CD4-positive, alpha-beta T cell treated with Interleukin-21 for 1 hour (primary cell): ENCODE data around the gene SBK2.
A peak's percentile ranks its signal among the peaks of the same experiment; 100 is the strongest.

ENCODE experiments used
- DNase-seq: peaks from one replicate; pipeline ENCODE4 v3.0.0-alpha.2; 2020

Gene SBK2

DNA sequence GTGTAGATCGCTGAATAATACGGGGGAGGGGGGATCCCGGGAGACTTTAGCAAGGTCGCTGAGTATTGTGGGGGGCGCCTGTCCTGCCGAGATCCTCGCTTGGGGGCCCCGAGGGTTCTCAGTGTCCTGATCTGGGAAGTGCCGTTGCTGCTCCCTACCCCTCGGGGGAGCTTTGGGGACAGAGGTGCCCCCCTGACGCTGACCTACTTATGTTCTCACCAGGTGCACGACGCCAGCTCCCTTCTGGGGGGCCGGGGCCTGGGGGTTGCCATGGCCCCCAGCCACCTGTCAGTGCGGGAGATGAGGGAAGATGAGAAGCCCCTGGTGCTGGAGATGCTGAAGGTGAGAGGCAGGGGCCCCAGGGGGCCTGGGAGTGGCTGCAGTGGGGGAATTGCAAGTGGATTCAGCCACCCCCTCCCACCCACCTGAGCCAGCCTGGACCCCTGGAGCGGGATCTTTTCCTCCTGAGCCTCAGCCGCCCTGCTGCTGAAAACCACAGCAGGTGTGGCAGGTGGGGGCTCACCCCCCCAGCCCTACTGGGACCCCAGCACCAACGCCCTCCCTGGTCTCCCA, 51.4 kb downstream of the SBK2 start:
- no peak for DNase-seq

DNA sequence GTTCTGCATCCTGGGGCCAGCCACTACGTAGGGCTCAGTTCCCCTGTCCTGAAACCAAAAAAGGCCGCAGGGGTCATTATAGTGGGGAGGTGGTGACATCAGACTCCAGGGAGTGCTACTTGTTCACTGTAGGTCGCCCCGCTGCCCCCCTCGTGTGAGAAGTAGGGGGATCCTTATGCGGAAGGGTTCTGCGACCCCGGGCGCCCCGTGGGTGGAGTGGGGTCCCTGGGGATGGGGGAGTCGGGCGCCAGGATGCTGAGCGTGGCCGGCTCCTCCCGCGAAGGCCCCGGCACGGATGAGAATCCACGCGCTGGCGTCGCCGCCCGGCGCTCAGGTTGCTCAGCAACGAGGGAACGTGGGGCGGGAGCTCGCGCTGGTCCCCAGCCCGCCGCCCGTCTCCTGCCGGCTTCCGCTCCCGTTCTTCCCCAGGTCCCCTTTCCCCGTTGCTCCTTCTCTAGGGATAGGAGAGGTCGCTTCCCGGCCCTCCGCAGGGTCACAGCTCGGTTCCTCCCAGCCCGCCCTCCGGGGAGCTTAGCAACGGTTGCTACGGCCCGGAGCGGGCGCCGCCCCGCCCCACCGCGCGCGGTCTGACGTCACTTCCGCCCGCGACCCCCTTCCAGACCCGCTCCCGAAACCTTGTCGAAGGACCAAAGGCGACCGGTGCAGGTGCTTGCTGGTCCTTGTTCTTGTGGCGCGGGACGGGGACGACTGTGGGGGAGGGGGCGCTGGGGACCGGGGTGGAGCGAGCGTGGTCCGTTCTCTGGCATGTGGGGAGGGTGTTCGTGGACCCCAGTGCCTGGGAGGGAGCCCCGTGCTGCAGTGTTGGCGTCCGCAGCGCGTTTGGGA, 52.1 kb downstream of the SBK2 start, which contains the start of gene NAT14:
NAT14 (plus strand) TSS at position 596 of the 846 bp plus-strand sequence. CDS start 521 bp downstream, outside the sequence.
- DNase-seq = peak; percentile 72

DNA sequence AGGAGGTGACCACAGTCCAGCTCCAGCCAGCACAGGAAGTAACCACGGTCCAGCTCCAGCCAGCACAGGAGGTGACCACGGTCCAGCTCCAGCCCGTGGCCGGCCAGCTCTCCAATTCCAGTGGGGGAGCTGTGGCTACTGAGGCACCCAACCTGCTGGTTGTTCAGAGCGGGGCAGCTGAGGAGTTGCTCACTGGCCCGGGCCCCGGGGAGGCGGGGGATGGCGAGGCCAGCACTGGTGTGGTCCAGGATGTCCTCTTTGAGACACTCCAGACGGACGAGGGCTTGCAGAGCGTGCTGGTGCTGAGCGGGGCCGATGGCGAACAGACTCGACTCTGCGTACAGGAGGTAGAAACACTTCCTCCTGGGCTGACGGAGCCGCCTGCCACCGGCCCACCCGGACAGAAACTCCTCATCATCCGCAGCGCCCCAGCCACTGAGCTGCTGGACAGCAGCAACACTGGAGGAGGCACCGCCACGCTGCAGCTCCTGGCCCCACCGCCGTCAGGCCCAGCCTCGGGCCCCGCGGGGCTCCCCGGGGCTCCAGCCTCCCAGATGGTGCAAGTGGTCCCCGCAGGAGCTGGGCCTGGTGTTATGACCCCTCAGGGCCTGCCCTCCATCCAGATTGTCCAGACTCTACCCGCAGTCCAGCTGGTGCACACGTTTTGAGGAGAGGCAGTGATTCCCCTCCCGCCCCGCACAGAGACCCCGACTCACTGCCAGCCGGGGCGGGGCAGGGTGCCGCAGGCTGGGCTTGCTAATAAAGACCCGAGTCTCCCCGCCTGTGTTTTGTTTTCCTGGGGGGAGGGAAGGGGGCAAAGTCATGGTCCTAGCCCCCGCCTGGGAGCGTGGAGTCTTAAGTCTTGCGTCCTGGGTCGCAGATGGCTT, 53.0 kb downstream of the SBK2 start:
- DNase-seq = no peak

DNA sequence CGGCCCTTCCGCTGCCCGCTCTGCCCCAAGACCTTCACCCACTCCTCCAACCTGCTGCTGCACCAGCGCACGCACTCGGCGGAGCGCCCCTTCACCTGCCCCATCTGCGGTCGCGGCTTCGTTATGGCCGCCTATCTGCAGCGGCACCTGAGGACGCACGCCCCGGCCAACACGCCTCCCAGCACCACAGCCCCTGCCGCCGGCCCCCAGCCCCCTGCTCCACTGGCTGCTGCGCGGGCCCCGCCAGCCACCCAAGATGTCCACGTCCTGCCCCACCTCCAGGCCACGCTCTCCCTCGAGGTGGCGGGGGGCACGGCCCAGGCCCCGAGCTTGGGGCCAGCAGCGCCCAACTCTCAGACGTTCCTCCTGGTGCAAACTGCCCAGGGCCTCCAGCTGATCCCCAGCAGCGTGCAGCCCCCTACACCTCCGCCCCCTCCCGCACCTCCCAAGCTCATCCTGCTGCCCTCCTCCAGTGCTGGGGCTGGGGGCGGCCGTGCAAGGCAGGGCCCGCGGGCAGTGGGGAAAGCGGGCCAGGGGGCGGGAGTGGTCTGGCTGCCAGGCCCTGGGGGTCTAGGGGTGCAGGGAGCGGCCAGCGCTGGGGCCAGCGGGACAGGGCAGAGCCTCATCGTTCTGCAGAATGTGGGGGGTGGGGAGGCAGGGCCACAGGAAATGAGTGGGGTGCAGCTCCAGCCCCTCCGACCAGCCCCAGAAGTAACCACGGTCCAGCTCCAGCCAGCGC, 53.8 kb downstream of the SBK2 start:
- DNase-seq = no peak

DNA sequence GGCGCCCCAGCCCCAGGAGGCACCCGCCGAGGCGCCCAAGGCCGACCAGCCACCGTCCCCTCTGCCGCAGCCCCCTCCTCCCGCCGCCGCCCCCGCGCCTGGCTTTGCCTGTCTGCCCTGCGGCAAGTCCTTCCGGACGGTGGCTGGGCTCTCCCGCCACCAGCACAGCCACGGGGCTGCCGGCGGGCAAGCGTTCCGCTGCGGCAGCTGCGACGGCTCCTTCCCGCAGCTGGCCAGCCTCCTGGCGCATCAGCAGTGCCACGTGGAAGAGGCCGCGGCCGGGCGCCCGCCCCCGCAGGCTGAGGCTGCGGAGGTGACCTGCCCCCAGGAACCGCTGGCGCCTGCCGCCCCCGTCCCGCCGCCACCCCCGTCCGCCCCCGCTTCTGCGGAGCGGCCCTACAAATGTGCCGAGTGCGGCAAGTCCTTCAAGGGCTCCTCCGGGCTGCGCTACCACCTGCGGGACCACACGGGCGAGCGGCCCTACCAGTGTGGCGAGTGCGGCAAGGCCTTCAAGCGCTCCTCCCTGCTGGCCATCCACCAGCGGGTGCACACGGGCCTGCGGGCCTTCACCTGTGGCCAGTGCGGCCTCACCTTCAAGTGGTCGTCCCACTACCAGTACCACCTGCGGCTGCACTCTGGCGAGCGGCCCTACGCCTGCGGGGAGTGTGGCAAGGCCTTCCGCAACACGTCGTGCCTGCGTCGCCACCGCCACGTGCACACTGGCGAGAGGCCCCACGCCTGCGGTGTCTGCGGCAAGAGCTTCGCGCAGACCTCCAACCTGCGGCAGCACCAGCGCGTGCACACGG, 54.6 kb downstream of the SBK2 start:
- DNase-seq = no peak

DNA sequence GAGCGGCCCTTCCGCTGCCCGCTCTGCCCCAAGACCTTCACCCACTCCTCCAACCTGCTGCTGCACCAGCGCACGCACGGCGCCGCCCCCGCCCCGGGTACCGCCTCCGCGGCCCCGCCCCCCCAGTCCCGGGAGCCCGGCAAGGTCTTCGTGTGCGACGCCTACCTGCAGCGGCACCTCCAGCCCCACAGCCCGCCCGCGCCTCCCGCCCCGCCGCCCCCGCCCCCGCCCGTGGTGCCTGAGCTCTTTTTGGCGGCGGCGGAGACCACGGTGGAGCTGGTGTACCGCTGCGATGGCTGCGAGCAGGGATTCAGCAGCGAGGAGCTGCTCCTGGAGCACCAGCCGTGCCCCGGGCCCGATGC, 55.2 kb downstream of the SBK2 start:
- no peak for DNase-seq

DNA sequence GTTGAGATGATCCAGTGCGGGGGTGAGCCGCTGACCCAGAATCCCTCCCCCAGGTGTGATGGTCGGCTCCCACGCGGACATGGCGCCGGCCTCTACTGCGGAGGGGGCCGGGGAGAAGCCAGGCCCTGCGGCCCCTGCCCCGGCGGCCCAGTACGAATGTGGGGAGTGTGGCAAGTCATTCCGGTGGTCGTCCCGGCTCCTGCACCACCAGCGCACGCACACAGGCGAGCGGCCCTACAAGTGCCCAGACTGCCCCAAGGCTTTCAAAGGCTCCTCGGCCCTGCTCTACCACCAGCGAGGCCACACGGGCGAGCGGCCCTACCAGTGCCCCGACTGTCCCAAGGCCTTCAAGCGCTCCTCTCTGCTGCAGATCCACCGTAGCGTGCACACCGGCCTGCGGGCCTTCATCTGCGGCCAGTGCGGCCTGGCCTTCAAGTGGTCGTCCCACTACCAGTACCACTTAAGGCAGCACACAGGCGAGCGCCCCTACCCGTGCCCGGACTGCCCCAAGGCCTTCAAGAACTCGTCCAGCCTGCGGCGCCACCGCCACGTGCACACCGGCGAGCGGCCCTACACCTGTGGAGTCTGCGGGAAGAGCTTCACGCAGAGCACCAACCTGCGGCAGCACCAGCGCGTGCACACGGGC, 55.7 kb downstream of the SBK2 start:
- DNase-seq = no peak

DNA sequence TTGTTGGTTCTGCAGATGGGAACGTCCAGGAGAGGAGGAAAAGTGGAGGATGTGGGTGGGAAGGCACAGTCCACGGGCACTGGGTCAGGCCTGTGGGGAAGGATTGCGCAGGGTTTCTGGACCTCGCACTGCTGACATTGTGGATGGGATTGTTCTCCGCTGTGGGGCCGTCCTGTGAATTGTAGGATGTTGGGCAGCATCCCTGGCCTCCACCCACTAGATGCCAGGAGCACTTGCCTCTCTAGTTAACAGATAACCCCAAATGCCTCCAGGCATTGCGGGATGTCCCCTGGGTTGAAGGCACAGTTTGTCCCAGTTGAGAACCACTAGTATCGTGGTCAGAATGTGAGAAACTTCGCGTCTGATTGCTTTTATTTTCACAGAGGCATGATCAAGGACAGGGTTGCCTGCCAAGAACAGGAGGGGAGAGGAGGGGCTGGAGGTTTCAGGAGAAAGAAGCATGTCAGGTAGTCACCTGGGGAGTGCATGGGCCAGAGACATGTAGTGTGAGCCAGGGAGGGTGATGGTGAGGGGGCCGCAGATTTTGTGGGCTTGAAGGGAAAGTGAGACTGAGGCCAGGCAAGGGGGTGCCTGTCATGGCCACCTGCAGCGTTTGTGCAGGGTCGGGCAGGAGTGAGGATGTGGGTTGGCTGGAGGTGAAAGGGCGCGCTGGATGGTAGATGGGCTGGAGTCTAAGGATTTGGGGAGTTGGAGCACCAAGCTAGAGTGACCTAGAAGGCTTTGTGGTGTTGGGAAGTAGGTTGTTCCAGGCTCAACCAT, 57.3 kb downstream of the SBK2 start:
- no peak for DNase-seq

DNA sequence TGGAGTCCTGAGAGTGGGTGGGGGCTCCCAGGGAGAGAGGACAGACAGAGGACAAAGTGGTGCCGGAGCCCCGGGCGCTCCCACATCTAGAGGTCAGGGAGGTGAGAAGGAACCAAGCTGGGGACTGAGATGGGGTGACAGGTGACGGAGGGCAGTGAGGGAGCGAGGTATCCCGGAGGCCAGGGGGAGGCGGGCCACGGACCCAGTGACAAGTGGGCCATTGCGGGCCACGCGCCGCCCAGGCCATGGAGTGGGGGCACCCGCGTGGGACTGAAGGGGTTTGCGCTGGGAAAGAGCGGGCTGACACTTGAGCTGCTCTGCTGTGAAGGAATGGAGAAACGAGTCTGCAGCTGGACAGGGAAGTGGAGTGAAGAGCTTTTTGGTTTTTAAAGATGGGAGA, 57.9 kb downstream of the SBK2 start:
- DNase-seq = no peak
